CD4-positive, alpha-beta T cell treated with Interleukin-2 at 100 ng/mL for 4 hours (primary cell): ENCODE results near the gene CDC42BPG.

Experiments
- DNase-seq: peaks from one replicate; pipeline ENCODE4 v3.0.0-alpha.2; 2020; ENCODE audit warnings: low spot score

Gene CDC42BPG

GRCh38 chr11:64804346-64805210 is 39.9 kb downstream of the CDC42BPG start:
- DNase-seq: no peak

DNA sequence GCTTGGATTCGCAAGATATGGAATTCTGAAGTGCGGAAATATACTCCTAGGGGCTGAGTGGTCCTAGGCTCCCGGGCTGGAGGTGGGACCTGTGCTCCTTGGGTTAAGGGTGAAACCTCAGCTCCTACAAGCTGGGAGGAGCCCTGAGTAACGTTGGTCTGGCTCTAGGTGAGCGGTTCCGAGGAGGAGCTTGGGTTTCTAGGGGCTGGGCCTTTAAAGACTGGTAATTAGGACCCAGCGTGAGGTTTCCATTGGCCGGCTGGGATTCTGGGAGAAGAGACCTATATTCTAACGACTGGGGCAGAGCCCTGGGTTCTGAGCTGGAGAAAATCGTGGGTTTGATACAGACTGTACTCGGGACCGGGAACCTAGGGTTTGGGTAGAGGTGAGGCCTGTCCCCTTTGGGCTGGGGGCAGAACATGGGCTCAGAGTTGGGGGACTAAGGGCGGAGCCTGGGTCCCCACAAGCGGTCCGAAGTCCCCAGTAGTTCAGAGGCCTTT is 40.6 kb downstream of the CDC42BPG start:
- peak; percentile 7 for DNase-seq

- DNase-seq: peak; percentile 84
Measured at GRCh38 chr11:64803158-64803845, 41.2 kb downstream of the CDC42BPG start, which contains the start of gene MAP4K2. Gene MAP4K2 (minus strand): TSS chr11:64803214. CDS start chr11:64803149, 65 bp downstream.

DNA sequence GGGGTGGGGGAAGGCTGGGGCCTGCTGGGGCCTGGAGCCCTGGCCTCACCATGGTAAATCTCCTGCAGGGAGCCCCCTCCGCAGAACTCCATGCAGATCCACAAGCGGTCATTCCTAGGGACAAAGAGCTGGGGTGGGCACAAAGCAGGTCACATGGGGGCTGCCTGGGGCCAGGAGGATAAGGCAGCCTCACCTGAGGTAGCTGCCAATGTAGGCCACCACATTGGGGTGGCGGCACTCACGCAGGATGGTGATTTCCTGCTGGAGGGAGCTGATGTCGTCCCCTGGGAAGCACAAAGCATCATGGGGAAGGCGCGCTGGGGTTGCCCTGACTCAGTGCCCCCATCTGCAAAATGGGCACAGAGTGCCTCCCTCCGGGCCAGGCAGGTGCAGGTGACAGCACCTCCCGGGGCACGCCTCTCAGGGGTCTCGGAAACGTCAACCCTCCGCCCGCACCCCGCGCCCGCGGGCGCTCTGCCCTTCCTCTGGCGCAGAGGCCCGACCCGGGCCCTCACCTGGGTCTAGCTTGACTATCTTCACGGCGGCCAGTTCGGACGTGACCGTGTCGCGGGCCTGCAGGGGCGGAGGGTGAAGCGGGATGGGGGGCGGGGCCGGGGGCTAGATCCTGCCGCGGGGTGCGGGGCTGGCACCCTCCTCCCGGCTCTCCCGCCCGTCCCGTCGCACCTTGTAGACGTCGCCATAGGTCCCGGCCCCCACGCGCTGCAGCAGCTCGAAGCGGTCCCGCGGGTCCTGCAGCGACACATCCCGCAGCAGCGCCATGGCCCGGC is 41.9 kb downstream of the CDC42BPG start:
- peak; percentile 32 for DNase-seq

DNA sequence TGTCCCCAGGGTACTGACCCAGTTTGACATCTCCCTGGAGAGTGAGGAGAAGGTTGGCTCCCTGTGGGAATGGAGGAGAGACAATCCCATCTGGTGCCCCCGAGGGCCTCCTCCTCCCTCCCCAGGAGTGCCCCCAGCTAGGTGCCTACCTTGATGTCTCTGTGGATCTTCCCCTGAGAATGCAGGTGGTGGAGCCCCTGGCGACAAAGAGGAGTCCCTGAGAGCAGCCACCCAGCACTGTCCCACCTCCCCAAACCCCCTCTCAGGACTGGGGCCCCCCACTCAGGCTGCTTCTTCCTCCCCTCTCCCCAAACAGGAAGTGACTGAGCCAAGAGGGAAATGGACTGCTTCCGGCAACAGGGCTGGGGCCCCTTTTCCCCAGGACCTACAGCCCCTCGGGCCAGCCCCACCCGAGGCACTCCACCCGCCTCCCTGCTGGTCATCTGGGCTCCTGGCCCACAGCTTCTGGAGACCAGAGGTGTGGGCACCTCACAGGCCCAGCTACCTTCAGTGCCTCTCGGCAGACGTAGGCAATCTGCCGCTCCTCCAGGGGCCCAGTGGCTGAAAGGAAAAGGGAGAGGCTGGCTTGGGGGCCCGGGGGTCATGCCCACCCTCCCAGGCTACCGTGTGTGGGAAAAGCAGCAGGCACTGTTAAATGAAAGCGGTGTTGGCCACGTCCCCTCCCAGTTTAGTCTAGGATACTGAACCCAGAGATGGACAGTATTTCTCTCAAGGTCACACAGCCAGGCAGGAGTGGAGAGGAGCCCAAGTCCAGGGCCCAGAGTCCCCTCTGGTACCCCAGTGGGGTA is 42.7 kb downstream of the CDC42BPG start:
- no peak for DNase-seq

GRCh38 chr11:64801158-64801464 is 43.3 kb downstream of the CDC42BPG start:
- no peak for DNase-seq

- DNase-seq: no peak
Measured at GRCh38 chr11:64800303-64801157, 43.9 kb downstream of the CDC42BPG start.

DNA sequence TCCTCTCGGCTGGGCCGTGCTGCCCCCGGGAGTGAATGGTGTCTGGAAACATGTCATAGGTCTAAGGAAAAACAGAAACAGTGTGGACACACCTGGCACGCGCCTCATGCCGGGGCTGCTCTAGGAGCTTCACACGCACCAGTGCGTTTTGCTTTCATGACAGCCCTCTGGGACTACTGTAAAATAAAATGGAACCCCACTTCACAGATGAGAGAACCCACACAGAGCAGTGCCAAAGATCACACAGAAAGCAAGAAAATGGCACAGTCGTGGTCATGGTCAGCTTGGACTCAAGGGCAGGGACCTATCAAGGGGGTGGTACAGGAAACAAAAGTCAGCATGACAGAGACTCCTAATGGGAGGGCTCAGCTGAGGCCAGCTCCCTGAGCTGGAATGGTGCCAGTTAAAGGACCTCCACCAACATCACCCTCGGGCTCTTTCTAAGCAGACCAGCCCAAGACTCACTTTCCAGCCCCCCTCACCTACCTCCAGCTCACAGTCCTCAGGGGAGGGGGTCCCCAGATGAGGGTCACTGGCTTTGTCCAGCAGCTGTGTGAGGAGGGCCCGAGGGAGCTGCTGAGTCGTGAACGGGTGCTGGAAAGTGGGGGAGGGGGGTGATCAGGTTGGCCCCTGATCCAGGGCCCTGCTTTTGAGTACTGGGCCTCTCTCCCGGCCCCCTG is 44.7 kb downstream of the CDC42BPG start:
- DNase-seq: no peak

- DNase-seq: no peak
Measured at GRCh38 chr11:64799256-64799622, 45.2 kb downstream of the CDC42BPG start.

- no peak for DNase-seq
Measured at GRCh38 chr11:64796757-64797541, 47.5 kb downstream of the CDC42BPG start.

DNA sequence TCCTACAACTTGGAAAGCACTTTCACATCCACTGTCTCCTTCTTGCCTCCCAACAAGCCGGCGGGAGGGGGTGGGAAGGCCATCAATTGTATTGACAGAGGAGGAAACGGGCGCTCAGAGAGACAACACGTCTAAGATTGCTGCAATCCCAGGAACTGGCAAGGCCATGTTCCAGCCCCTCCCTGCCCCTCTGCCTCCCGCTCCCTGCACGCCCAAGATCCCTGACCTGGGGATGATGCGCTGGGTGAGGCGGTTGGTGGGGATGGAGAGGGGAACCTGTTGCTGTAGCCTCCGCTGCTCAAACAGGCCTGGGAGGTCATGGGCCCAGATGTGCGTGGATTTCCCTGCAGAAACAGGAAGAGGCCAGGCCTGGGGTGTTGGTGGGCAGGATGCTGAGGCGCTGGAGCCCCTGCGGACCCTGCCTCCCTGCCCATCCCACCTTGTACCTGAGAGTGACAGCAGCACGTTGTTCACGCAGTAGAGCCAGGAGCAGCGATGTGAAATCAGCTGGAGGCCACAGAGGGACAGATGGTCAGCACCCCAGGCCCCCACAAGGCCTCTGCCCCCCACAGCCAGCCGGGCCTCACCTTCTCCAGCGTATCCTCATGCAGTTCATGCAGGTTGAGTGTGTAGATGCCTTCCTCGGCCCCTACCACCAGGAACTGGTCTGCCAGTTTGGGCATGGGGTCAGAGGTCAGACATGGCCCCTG is 48.3 kb downstream of the CDC42BPG start:
- DNase-seq: no peak

- no peak for DNase-seq
Measured at GRCh38 chr11:64794526-64794925, 49.9 kb downstream of the CDC42BPG start.

DNA sequence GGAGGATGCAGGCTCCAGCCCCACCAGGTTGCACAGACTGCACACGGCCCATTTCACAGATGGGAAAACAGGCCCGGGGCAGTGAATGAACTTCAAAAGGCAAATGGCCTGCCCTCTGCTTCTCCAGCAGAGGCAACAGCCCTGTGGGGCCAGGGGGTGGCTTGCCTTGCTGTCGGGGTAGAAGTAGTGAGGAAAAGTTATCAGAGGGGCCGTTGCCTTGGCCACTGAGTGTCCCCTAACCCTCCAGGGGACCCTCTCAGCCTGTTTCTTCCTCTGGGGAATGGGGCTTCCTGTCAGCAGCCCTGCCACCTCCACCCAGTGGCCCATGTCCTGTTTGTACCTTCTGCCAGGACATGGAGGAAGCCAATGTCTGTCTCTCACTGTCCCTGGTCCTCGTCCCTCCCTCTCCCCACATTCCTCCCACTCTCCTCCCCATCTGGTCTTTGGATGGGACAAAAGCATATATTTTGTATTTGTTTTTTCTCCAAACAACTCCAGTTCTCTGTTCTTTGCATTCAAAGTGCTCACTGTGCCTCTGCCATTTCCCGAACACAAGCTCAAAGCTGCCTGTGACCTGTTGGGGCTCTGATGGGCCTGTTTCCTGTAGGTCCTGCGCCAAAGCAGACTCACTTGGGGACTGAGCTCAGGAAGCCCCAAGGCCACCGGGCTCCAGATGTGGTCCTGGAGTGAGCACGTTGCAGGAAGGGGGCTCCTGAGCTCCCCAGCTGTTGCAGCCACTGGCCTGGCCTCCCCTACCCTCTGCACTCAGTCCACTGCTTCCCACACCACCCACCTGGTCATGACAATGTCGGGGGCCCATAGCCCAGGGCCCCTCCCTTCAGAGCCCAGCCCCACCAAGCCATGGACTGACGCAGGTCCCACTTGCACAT is 50.9 kb downstream of the CDC42BPG start:
- DNase-seq: no peak

- no peak for DNase-seq
Measured at GRCh38 chr11:64792482-64792881, 52.0 kb downstream of the CDC42BPG start.

DNA sequence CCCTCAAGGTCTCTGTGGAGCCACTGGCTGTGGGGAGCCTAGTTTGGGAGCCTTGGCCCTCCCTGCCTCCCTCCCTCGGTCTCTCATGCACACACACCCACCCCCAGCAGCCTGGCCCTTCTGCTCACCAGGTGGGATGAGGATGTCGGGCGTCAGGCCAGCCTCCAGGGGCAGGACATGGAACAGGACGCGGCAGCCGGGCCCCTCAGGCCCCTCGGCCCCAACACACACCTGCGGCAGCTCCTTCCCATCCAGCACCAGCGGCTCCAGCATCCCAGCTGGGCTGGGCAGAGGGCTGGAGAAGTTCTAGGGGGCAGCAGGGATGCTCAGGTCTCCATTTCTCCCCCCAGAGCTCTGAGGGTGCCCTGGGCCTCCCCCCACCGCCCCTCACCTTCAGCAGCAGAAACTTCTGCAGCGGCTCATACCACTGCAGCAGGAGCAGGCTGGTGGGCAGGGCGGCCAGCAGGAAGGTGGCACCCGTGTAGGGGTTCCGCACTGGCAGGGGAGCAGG is 52.6 kb downstream of the CDC42BPG start:
- no peak for DNase-seq

- no peak for DNase-seq
Measured at GRCh38 chr11:64790205-64791095, 54.0 kb downstream of the CDC42BPG start.
